SU-DHL-6 (cell line): ENCODE measurements around the gene PHACTR3.

Source experiments
- CTCF ChIP-seq: fragments of 200-600 bp; sonication (generic); IDR thresholded peaks from one replicate; pipeline ENCODE4 v1.5.1; 2017; ENCODE audit warnings: antibody characterized with exemption, mild to moderate bottlenecking, low read length, moderate library complexity; ENCODE audit not compliant: insufficient read depth, poor library complexity, severe bottlenecking
- EZH2phosphoT487 ChIP-seq: fragments of 200-600 bp; sonication (generic), shearing (Covaris generic); conservative IDR thresholded peaks from 2 replicates; pipeline ENCODE4 v1.6.1; 2018; ENCODE audit warnings: mild to moderate bottlenecking, antibody characterized with exemption, low read length, moderate library complexity, mixed read lengths

- TF ChIP-seq EZH2phosphoT487 (no peak), CTCF (no peak)
These were observed 72.5 kb downstream of the PHACTR3 start for GRCh38 chr20:59676851-59677182.
